Parathyroid adenoma (tissue), 2 donors: ENCODE data around the gene CNOT2.
A peak's percentile ranks its signal among the peaks of the same experiment; 100 is the strongest.

Experiments used
- H2AFZ ChIP-seq: fragments of 300-600 bp; sonication (generic); one replicate; pipeline ENCODE4 v1.7.0; 2017; ENCODE audit warnings: antibody characterized with exemption, mild to moderate bottlenecking
- H3K27ac ChIP-seq: fragments of 300-600 bp; sonication (generic); one replicate; pipeline ENCODE4 v1.7.0; 2017
- H3K27me3 ChIP-seq: fragments of 300-600 bp; sonication (generic); one replicate; pipeline ENCODE4 v1.7.0; 2017; ENCODE audit warnings: low read length; ENCODE audit not compliant: control insufficient read depth, insufficient read depth
- H3K36me3 ChIP-seq: fragments of 300-600 bp; sonication (generic); one replicate; pipeline ENCODE4 v1.7.0; 2017; ENCODE audit warnings: low read length; ENCODE audit not compliant: control insufficient read depth, insufficient read depth
- H3K4me1 ChIP-seq: fragments of 300-600 bp; sonication (generic); one replicate; pipeline ENCODE4 v1.7.0; 2017; ENCODE audit warnings: control low read depth
- H3K4me2 ChIP-seq: fragments of 300-600 bp; sonication (generic); one replicate; pipeline ENCODE4 v1.7.0; 2017; ENCODE audit warnings: low read length
- H3K4me3 ChIP-seq: fragments of 300-600 bp; sonication (generic); one replicate; pipeline ENCODE4 v1.7.0; 2017; ENCODE audit warnings: low read depth, low read length
- H3K79me2 ChIP-seq: fragments of 300-600 bp; sonication (generic); one replicate; pipeline ENCODE4 v1.7.0; 2017; ENCODE audit warnings: control low read depth
- H3K9ac ChIP-seq: fragments of 300-600 bp; sonication (generic); one replicate; pipeline ENCODE4 v1.7.0; 2017; ENCODE audit warnings: mild to moderate bottlenecking
- H3K9me3 ChIP-seq: fragments of 300-600 bp; sonication (generic); one replicate; pipeline ENCODE4 v1.7.0; 2017; ENCODE audit warnings: low read length; ENCODE audit not compliant: control insufficient read depth
- CTCF ChIP-seq: fragments of 300-600 bp; sonication (generic); IDR thresholded peaks from one replicate; pipeline ENCODE4 v1.7.0; 2017; ENCODE audit warnings: antibody characterized with exemption, mild to moderate bottlenecking
- donor health status: primary hyperparathyroidism.

Gene CNOT2

GRCh38 chr12:70360218-70360617 is 117.0 kb downstream of the CNOT2 start:
- no peak for TF ChIP-seq CTCF
- no peaks in the 10 kb centered on the region for H3K79me2 ChIP-seq
- H2AFZ ChIP-seq, result no peak overlapping the region
- no peaks in the 10 kb centered on the region for H3K27me3 ChIP-seq
- H3K4me1 ChIP-seq, result no peaks in the 10 kb centered on the region
- no peaks in the 10 kb centered on the region for H3K36me3 ChIP-seq
- no peaks in the 10 kb centered on the region for H3K9me3 ChIP-seq
- no peak overlapping the region for H3K4me2 ChIP-seq
- no peak overlapping the region for H3K27ac ChIP-seq
- no peak overlapping the region for H3K4me3 ChIP-seq
- H3K9ac ChIP-seq, result no peak overlapping the region

- Histone ChIP-seq H2AFZ (peak overlapping the region; percentile 94), H3K4me1 (no peaks in the 10 kb centered on the region), H3K9ac (no peak overlapping the region), H3K4me2 (no peak overlapping the region), H3K27ac (no peak overlapping the region), H3K27me3 (no peaks in the 10 kb centered on the region), H3K4me3 (peak overlapping the region; percentile 14), H3K79me2 (no peaks in the 10 kb centered on the region), H3K9me3 (no peaks in the 10 kb centered on the region), H3K36me3 (no peaks in the 10 kb centered on the region)
- TF ChIP-seq CTCF, result no peak
These were observed 121.6 kb downstream of the CNOT2 start for GRCh38 chr12:70364695-70365397.

- no peak overlapping the region for H3K27ac ChIP-seq
- no peaks in the 10 kb centered on the region for H3K9me3 ChIP-seq
- no peak overlapping the region for H3K9ac ChIP-seq
These were observed 122.1 kb downstream of the CNOT2 start for GRCh38 chr12:70365398-70365647.

GRCh38 chr12:70365648-70366518 is 122.7 kb downstream of the CNOT2 start, which contains the start of gene KCNMB4:
TSS of gene KCNMB4 (plus strand) at chr12:70366290. CDS start at chr12:70366735, 445 bp downstream.
- H3K4me1 ChIP-seq, result no peaks in the 10 kb centered on the region
- no peaks in the 10 kb centered on the region for H3K36me3 ChIP-seq
- H3K27me3 ChIP-seq, result no peaks in the 10 kb centered on the region
- peak within 1 kb of the TSS; percentile 81 for H3K4me2 ChIP-seq
- no peak within 1 kb of the TSS for H3K9ac ChIP-seq
- no peaks in the 10 kb centered on the region for H3K79me2 ChIP-seq
- H2AFZ ChIP-seq, result peak within 1 kb of the TSS; percentile 94
- no peak for TF ChIP-seq CTCF
- H3K27ac ChIP-seq, result peak within 1 kb of the TSS; percentile 1
- H3K4me3 ChIP-seq, result peak within 1 kb of the TSS; percentile 48
- H3K9me3 ChIP-seq, result no peaks in the 10 kb centered on the region

More at GRCh38 chr12:70365398-70365647, 122.1 kb downstream of the CNOT2 start:
- H3K4me2 ChIP-seq, result peak overlapping the region; percentile 53
- no peaks in the 10 kb centered on the region for H3K4me1 ChIP-seq
- peak overlapping the region; percentile 14 for H3K4me3 ChIP-seq
- no peaks in the 10 kb centered on the region for H3K36me3 ChIP-seq
- peak overlapping the region; percentile 94 for H2AFZ ChIP-seq
- H3K79me2 ChIP-seq, result no peaks in the 10 kb centered on the region
- no peaks in the 10 kb centered on the region for H3K27me3 ChIP-seq
- no peak for TF ChIP-seq CTCF
